Bronchial epithelial cell (primary cell): ENCODE results near the gene NUTM2D. TPM values are rescaled to one million over a fixed set of nuclear protein-coding genes. Genes with fewer than 3 reads are reported as not detected.
"Not testable (repeated sequence)": the region's sequence is repeated elsewhere in the genome, so short reads cannot be mapped to it uniquely, and the experiment has no call there.

Source experiments
- DNase-seq: peaks from one replicate; pipeline ENCODE4 v3.0.0-alpha.2; 2010; ENCODE audit warnings: low read depth
- FAIRE-seq: peaks from 2 replicates; lab custom pipeline; 2011; peaks lifted over from hg19 to GRCh38; lab: Jason Lieb, UNC
- H3K27me3 ChIP-seq: 2 replicates; pipeline ENCODE4 v1.5.1; 2011; ENCODE audit warnings: low read length; ENCODE audit not compliant: control insufficient read depth, insufficient read depth
- H3K36me3 ChIP-seq: 2 replicates; pipeline ENCODE4 v1.5.1; 2011; ENCODE audit warnings: low read length; ENCODE audit not compliant: control insufficient read depth, insufficient read depth
- H3K4me3 ChIP-seq: 2 replicates; pipeline ENCODE4 v1.5.1; 2011; ENCODE audit warnings: mild to moderate bottlenecking, low read depth, low read length, control low read depth
- total RNA-seq: library from RNA; depleted of rRNA; stranded (reverse); fragments of >200 nt; gene quantifications from 2 replicates; pipeline ENCODE4 v1.2.1, GENCODE V29; 2014

The NUTM2D gene
- total RNA-seq, 1 donor from 2014 or later: 2.4 TPM

- DNase-seq, FAIRE-seq, H3K4me3 ChIP-seq, H3K27me3 ChIP-seq, H3K36me3 ChIP-seq: not testable (repeated sequence)
These were observed 33.8 kb downstream of the NUTM2D start for GRCh38 chr10:87391360-87391759.

GRCh38 chr10:87396206-87396605 lies 38.7 kb downstream of the NUTM2D start:
- not testable (repeated sequence) for DNase-seq, H3K36me3 ChIP-seq, FAIRE-seq, H3K27me3 ChIP-seq, H3K4me3 ChIP-seq

GRCh38 chr10:87398436-87398835 lies 40.9 kb downstream of the NUTM2D start:
- not testable (repeated sequence) for FAIRE-seq, DNase-seq, H3K4me3 ChIP-seq, H3K36me3 ChIP-seq, H3K27me3 ChIP-seq

GRCh38 chr10:87407516-87408467 lies 50.2 kb downstream of the NUTM2D start:
- not testable (repeated sequence) for H3K36me3 ChIP-seq, H3K27me3 ChIP-seq, FAIRE-seq, DNase-seq, H3K4me3 ChIP-seq

GRCh38 chr10:87413921-87414320 lies 56.4 kb downstream of the NUTM2D start:
- not testable (repeated sequence) for H3K27me3 ChIP-seq

More at GRCh38 chr10:87413921-87414320, 56.4 kb downstream of the NUTM2D start:
- not testable (repeated sequence) for H3K36me3 ChIP-seq, FAIRE-seq, H3K4me3 ChIP-seq, DNase-seq

Other genes with a start within 250 kb of the NUTM2D start
- gene NUTM2A, start 132.3 kb upstream of the NUTM2D start, total RNA-seq: 0.26 and 1.2 TPM in 2 replicates
- 11.8 and 12.1 TPM in 2 replicates for gene MINPP1, start 147.1 kb downstream of the NUTM2D start, total RNA-seq